Measurements from ENCODE around the gene AATF. TPM values are rescaled to one million over a fixed set of nuclear protein-coding genes. Genes with fewer than 3 reads are reported as not detected.

Gene AATF
- total and polyA plus RNA-seq, 2 experiments from 2014 or later = 35.6 to 48.1 TPM

DNA sequence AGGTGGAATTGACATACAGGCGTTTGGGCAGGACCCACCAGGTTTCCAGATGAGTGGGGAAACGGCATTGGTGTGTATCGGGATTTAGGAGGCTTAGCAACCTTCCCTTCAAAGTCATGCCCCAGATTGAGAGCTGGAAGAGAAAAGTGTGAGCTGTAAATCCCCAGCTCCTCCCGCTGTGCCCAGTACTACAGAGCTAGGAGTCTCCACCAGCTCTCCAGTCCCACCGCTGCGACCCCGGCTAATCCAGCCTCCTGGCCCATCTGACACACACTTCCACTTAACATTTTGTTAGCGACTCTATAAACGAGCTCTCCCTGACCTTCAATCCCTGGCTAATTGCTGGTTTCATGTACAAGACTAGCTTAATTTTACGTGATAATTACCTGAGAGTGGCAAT lies 41.3 kb upstream of the AATF start:
- in situ Hi-C loops (cut with MboI) = no loop called here
- Histone ChIP-seq H4K20me1 (ENCODE audit: insufficient read depth) (no peaks in the 10 kb centered on the region), H3K4me2 (ENCODE audit: unreplicated experiment) (no peak overlapping the region), H3F3A (ENCODE audit: insufficient read depth) (no peaks in the 10 kb centered on the region), H3K27me3 (replicated peaks; ENCODE audit: insufficient read depth) (peaks cover 8% of the 10 kb centered on the region; the same call in 1 of the 2 replicates), H3K36me3 (ENCODE audit: low read depth) (no peaks in the 10 kb centered on the region), H3K4me1 (ENCODE audit: insufficient read depth) (no peaks in the 10 kb centered on the region), H3K9me2 (ENCODE audit: insufficient read depth) (no peaks in the 10 kb centered on the region), H3K27ac (no peak overlapping the region), H2AFZ (no peak overlapping the region), H3K4me3 (no peak overlapping the region), H3K9me3 (ENCODE audit: low read depth) (no peaks in the 10 kb centered on the region), H3K79me2 (ENCODE audit: insufficient read depth) (no peaks in the 10 kb centered on the region), H3K9ac (no peak overlapping the region)
- no peak for DNase-seq
- WGBS, 2 experiments (ENCODE audit: low coverage in 1 of 2, low lambda C conversion rate in 2 of 2, missing lambda C conversion rate in 2 of 2) = 43 to 54% methylated on average over 10 of the region's 10 CpGs
- TF ChIP-seq EZH2 (IDR thresholded peaks at IDR 0.05; ENCODE audit: insufficient read depth, poor library complexity, severe bottlenecking) (no peak), EZH2phosphoT487 (IDR thresholded peaks at IDR 0.05; ENCODE audit: insufficient read depth, low read depth) (no peak)

DNA sequence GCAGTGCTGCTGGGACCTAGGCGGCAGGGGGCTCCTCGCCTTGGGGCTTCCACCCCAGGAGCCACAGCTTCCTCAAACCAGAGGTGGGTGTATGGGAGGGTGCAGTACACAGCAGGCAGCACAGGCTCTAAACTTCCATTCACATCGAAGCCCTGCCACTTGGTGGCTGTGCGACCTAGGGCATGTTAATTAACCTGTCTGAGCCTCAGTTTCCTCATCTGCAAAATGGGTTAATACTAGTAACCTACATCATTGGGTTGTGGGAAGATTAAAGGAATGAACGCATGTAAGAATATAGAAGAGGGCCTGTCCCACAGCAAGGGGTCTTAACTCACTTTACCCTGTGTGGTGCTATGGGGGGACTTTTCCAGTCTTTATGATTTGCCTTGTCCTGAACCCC lies 38.2 kb upstream of the AATF start:
- Histone ChIP-seq H3K9me3 (ENCODE audit: low read depth) (no peaks in the 10 kb centered on the region), H3K27me3 (replicated peaks; ENCODE audit: insufficient read depth) (peaks cover 8% of the 10 kb centered on the region; the same call in 1 of the 2 replicates), H3K9ac (no peak overlapping the region), H3F3A (ENCODE audit: insufficient read depth) (no peaks in the 10 kb centered on the region), H3K27ac (no peak overlapping the region), H4K20me1 (ENCODE audit: insufficient read depth) (no peaks in the 10 kb centered on the region), H3K4me2 (ENCODE audit: unreplicated experiment) (no peak overlapping the region), H2AFZ (no peak overlapping the region), H3K36me3 (ENCODE audit: low read depth) (no peaks in the 10 kb centered on the region), H3K4me1 (ENCODE audit: insufficient read depth) (no peaks in the 10 kb centered on the region), H3K4me3 (no peak overlapping the region), H3K9me2 (ENCODE audit: insufficient read depth) (no peaks in the 10 kb centered on the region), H3K79me2 (ENCODE audit: insufficient read depth) (no peaks in the 10 kb centered on the region)
- TF ChIP-seq EZH2phosphoT487 (IDR thresholded peaks at IDR 0.05; ENCODE audit: insufficient read depth, low read depth) = no peak
- no peak for TF ChIP-seq EZH2 (IDR thresholded peaks at IDR 0.05; ENCODE audit: insufficient read depth, poor library complexity, severe bottlenecking)
- DNase-seq = no peak
- in situ Hi-C loops (cut with MboI) = no loop called here
- 33% methylated on average over 5 of the region's 5 CpGs for WGBS, 2 experiments (ENCODE audit: low coverage in 1 of 2, low lambda C conversion rate in 2 of 2, missing lambda C conversion rate in 2 of 2)

DNA sequence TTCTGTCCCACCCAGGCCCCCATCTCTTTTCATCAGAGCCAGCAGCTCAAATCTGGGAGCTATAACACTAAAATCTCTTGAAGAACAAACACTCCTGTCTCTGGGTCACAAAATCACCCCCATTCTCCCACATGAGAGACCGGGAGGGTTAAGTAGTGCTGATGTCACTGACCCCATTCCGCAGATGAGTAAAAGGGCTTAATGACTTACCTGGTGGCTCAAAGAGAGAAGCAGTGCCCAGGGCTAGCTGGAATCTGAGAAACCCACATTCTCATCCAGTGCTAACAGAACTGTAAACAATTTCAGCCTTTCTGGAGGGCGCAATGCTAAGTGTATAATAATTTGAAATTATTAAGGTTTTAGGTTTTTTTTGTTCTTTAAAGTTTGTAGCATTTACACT lies 37.8 kb upstream of the AATF start:
- Histone ChIP-seq H3K9me3 (ENCODE audit: low read depth) (no peaks in the 10 kb centered on the region), H3K9me2 (ENCODE audit: insufficient read depth) (no peaks in the 10 kb centered on the region), H4K20me1 (ENCODE audit: insufficient read depth) (no peaks in the 10 kb centered on the region), H3K79me2 (ENCODE audit: insufficient read depth) (no peaks in the 10 kb centered on the region), H3K4me1 (ENCODE audit: insufficient read depth) (no peaks in the 10 kb centered on the region), H3K9ac (no peak overlapping the region), H3K27ac (no peak overlapping the region), H2AFZ (no peak overlapping the region), H3K4me2 (ENCODE audit: unreplicated experiment) (no peak overlapping the region), H3K36me3 (ENCODE audit: low read depth) (no peaks in the 10 kb centered on the region), H3F3A (ENCODE audit: insufficient read depth) (no peaks in the 10 kb centered on the region), H3K27me3 (replicated peaks; ENCODE audit: insufficient read depth) (peaks cover 8% of the 10 kb centered on the region; the same call in 1 of the 2 replicates), H3K4me3 (no peak overlapping the region)
- no peak for DNase-seq
- WGBS, 2 experiments (ENCODE audit: low coverage in 1 of 2, low lambda C conversion rate in 2 of 2, missing lambda C conversion rate in 2 of 2) = 59 to 60% methylated on average over 3 of the region's 3 CpGs
- TF ChIP-seq EZH2 (IDR thresholded peaks at IDR 0.05; ENCODE audit: insufficient read depth, poor library complexity, severe bottlenecking) = no peak
- TF ChIP-seq EZH2phosphoT487 (IDR thresholded peaks at IDR 0.05; ENCODE audit: insufficient read depth, low read depth) = no peak
- in situ Hi-C loops (cut with MboI) = no loop called here

DNA sequence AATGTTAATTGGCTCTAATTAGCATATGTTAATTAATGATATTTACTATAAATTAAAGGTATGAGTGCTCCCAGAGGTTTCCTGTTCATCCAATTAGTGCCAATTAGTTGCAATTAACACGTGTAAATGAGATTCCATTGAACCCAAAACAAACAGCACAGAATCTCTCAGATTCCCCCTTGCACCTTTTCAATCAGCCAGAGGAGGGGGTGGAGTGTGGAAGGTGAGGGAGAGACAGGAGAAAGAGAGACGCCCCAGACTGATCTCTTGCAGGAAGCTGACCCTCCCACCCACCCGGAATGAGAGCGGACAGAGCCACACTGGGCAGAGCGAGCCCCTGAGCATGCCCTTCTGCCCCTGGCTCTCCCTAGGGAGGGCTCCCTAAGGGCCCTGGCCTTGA lies 35.6 kb upstream of the AATF start:
- Histone ChIP-seq H3K79me2 (ENCODE audit: insufficient read depth) (no peaks in the 10 kb centered on the region), H3K27ac (no peak overlapping the region), H3F3A (ENCODE audit: insufficient read depth) (peaks cover 4% of the 10 kb centered on the region; the same call in 1 of the 2 replicates), H3K9me3 (ENCODE audit: low read depth) (no peaks in the 10 kb centered on the region), H3K36me3 (ENCODE audit: low read depth) (no peaks in the 10 kb centered on the region), H3K9me2 (ENCODE audit: insufficient read depth) (no peaks in the 10 kb centered on the region), H3K4me3 (no peak overlapping the region), H2AFZ (no peak overlapping the region), H3K9ac (no peak overlapping the region), H4K20me1 (ENCODE audit: insufficient read depth) (no peaks in the 10 kb centered on the region), H3K4me2 (ENCODE audit: unreplicated experiment) (no peak overlapping the region), H3K27me3 (replicated peaks; ENCODE audit: insufficient read depth) (peaks cover 8% of the 10 kb centered on the region; the same call in 1 of the 2 replicates), H3K4me1 (ENCODE audit: insufficient read depth) (no peaks in the 10 kb centered on the region)
- in situ Hi-C loops (cut with MboI) = no loop called here
- 30 to 31% methylated on average over 5 of the region's 5 CpGs for WGBS, 2 experiments (ENCODE audit: low coverage in 1 of 2, low lambda C conversion rate in 2 of 2, missing lambda C conversion rate in 2 of 2)
- TF ChIP-seq EZH2phosphoT487 (IDR thresholded peaks at IDR 0.05; ENCODE audit: insufficient read depth, low read depth) = no peak
- TF ChIP-seq EZH2 (IDR thresholded peaks at IDR 0.05; ENCODE audit: insufficient read depth, poor library complexity, severe bottlenecking) = no peak
- DNase-seq = no peak
